Transverse colon (tissue), 4 donors: ENCODE results near the gene RTN4. TPM values are rescaled to one million over a fixed set of nuclear protein-coding genes. Genes with fewer than 3 reads are reported as not detected.

Source experiments
- DNase-seq: peaks from one replicate; pipeline ENCODE4 v3.0.0-alpha.2; 2019
- H3K27ac ChIP-seq, 4 donors: fragments of 200-600 bp; sonication (generic); 2 replicates each; pipeline ENCODE4 v1.5.1; 2016 to 2018; ENCODE audit warnings: inconsistent platforms in 4 of 4
- H3K27me3 ChIP-seq: fragments of 200-600 bp; sonication (generic); 2 replicates; pipeline ENCODE4 v1.5.1; 2017; ENCODE audit warnings: inconsistent platforms
- H3K36me3 ChIP-seq, 4 donors: fragments of 200-600 bp; sonication (generic); 2 replicates each; pipeline ENCODE4 v1.5.1; 2017 to 2019; ENCODE audit warnings: inconsistent platforms in 4 of 4
- H3K4me1 ChIP-seq, 4 donors: fragments of 200-600 bp; sonication (generic); 2 replicates each; pipeline ENCODE4 v1.5.1; 2017 to 2020; ENCODE audit warnings: inconsistent platforms in 4 of 4
- H3K4me3 ChIP-seq, 4 donors: fragments of 200-600 bp; sonication (generic); 1 replicate in 1 of 4; 2 replicates in 3 of 4; pipeline versions ENCODE4 v1.5.1 to v1.6.1; 2017 to 2019; ENCODE audit warnings: inconsistent platforms in 4 of 4
- H3K9me3 ChIP-seq, 2 donors: fragments of 200-600 bp; sonication (generic); 2 replicates each; pipeline ENCODE4 v1.5.1; 2017 to 2019; ENCODE audit warnings: inconsistent platforms in 2 of 2
- CTCF ChIP-seq, 5 experiments: fragments of 200-600 bp in 3 of 5; fragments of 450-650 bp in 2 of 5; sonication (generic) in 3 of 5; IDR thresholded peaks; 1 replicate in 2 of 5; 2 replicates in 3 of 5; pipeline ENCODE4 v1.5.1; 2016 to 2017; ENCODE audit warnings: antibody characterized with exemption in 5 of 5, inconsistent platforms in 3 of 5, mild to moderate bottlenecking in 2 of 5, moderate library complexity in 1 of 5
- EP300 ChIP-seq: sonication (generic); formaldehyde crosslinking; IDR thresholded peaks from one replicate; pipeline ENCODE4 v1.6.1; 2017; ENCODE audit warnings: antibody characterized with exemption, low read depth
- POLR2A ChIP-seq: fragments of 450-650 bp; IDR thresholded peaks from one replicate; pipeline ENCODE4 v1.6.1; 2016; ENCODE audit warnings: antibody characterized with exemption, mild to moderate bottlenecking, moderate library complexity
- POLR2AphosphoS5 ChIP-seq, 3 donors: sonication (generic); formaldehyde crosslinking; IDR thresholded peaks; one replicate each; pipeline ENCODE4 v1.6.1; 2016; ENCODE audit warnings: antibody characterized with exemption in 3 of 3
- WGBS, 2 donors: methylation state at CpG; one replicate each; pipeline ENCODE4 v1.1.5; 2018; ENCODE audit warnings: low coverage in 1 of 2; 5-methylcytosine and 5-hydroxymethylcytosine counted together
- in situ Hi-C, 4 donors: fragments of 200-750 bp; cut with MboI; loops; one replicate each; pipeline versions ENCODE4 v1.15.0 to v1.15.1; 2017; ENCODE audit warnings: low sequenced_read_pairs in 3 of 4, low pct_ligation_motif_present in 1 of 4, low pct_unique_long_range_greater_than_20kb in 1 of 4
- intact Hi-C: fragments of 100-400 bp; cut with DNase I; formaldehyde crosslinking; loops from one replicate; pipeline ENCODE4 v1.15.1; 2023; ENCODE audit warnings: low total_unique reads
- total RNA-seq, 4 donors: library from RNA; depleted of rRNA; stranded (reverse); fragments of >200 nt; gene quantifications; one replicate each; pipeline ENCODE4 v1.1.0, GENCODE V29; 2016

The RTN4 gene
- total RNA-seq, 4 donors from 2014 or later: 82.2 to 212 (median 183) TPM

DNA sequence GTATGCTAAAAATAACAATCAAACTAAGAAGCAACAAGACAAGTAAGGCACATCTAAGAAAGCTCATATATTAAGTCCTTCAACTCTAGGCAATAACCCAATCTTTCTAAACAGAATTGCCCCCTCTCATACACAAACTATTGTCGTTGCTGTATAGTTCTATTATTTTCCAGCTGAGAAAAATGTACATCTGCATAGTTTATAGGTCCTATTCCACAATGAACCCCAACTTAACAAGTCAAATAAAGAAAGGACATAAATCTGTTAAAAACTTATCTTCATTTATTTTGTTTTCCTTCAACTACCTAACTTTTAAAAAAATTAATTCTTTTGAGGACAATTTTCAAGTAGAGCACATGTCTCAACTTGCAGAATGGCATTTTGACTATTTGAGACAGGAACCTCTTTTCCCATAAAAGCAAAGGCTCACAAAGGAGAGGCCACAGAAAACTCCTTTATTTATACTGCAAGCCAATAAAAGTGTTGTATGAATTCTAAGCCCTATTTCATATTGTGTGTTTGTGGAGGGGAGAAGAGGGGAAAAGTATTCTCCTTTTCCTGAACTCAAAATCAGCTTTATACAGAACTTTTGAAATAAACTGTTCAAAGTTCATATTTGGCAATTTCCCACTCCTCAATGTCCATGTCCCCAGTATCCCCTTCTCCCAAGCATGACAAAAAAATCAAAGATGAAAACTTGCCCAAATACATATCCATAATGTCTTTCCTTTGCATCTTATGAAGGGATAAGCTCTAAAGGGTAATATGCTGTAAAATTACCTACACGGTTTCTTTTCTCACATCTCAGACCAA is 37.4 kb downstream of the RTN4 start:
- Histone ChIP-seq H3K36me3 (no peaks in the 10 kb centered on the region), H3K27me3 (no peaks in the 10 kb centered on the region), H3K9me3 (no peaks in the 10 kb centered on the region), H3K27ac (peak overlapping the region; percentile 71 to 82 (median 78)), H3K4me3 (peak overlapping the region in 1 of 4 donors; percentile 22), H3K4me1 (peaks cover 32 to 83% (median 70%) of the 10 kb centered on the region in 4 donors)
- no peak for DNase-seq
- 28 to 31% methylated on average over 2 of the region's 2 CpGs for WGBS, 2 donors
- intact Hi-C loops (loop anchor here (10.0 kb wide), 1 partner anchor 152 kb away; no protein-coding TSS in a partner anchor), in situ Hi-C loops (loop anchor here in 2 of 4 donors (10.0 kb wide), 1 partner anchor 152 kb away; no protein-coding TSS in a partner anchor)
- TF ChIP-seq EP300: no peak
- no peak for TF ChIP-seq POLR2A
- TF ChIP-seq POLR2AphosphoS5 (IDR thresholded peaks at IDR 0.05): no peak

GRCh38 chr2:55011831-55012671 is 38.2 kb downstream of the RTN4 start:
- Histone ChIP-seq H3K9me3 (no peaks in the 10 kb centered on the region), H3K4me1 (peaks cover 32 to 90% (median 78%) of the 10 kb centered on the region in 4 donors), H3K4me3 (peak overlapping the region in 1 of 4 donors; percentile 22), H3K27ac (peak overlapping the region; percentile 71 to 82 (median 78)), H3K36me3 (no peaks in the 10 kb centered on the region), H3K27me3 (no peaks in the 10 kb centered on the region)
- TF ChIP-seq EP300 (no peak), POLR2A (no peak), POLR2AphosphoS5 (IDR thresholded peaks at IDR 0.05) (no peak), CTCF (IDR thresholded peaks at IDR 0.05) (no peak)
- DNase-seq: no peak
- intact Hi-C loops (loop anchor here (10.0 kb wide), 1 partner anchor 153 kb away; no protein-coding TSS in a partner anchor), in situ Hi-C loops (loop anchor here in 2 of 4 donors (10.0 kb wide), 1 partner anchor 153 kb away; no protein-coding TSS in a partner anchor)
- 26 to 29% methylated on average over 6 of the region's 6 CpGs for WGBS, 2 donors

GRCh38 chr2:55010915-55011314 is 39.3 kb downstream of the RTN4 start:
- Histone ChIP-seq H3K4me1 (peaks cover 32 to 98% (median 89%) of the 10 kb centered on the region in 4 donors), H3K36me3 (no peaks in the 10 kb centered on the region), H3K27me3 (no peaks in the 10 kb centered on the region), H3K4me3 (no peak overlapping the region), H3K27ac (peak overlapping the region; percentile 71 to 82 (median 78)), H3K9me3 (no peaks in the 10 kb centered on the region)
- no peak for DNase-seq
- in situ Hi-C loops: loop anchor here in 2 of 4 donors (10.0 kb wide), 1 partner anchor 154 kb away; no protein-coding TSS in a partner anchor
- no peak for TF ChIP-seq CTCF (IDR thresholded peaks at IDR 0.05)
- TF ChIP-seq EP300: no peak
- no peak for TF ChIP-seq POLR2AphosphoS5 (IDR thresholded peaks at IDR 0.05)
- no peak for TF ChIP-seq POLR2A
- 56 to 90% methylated on average over 1 to 2 of the region's 2 CpGs for WGBS, 2 donors
- intact Hi-C loops: loop anchor here (10.0 kb wide), 1 partner anchor 154 kb away; no protein-coding TSS in a partner anchor

- Histone ChIP-seq H3K9me3 (no peaks in the 10 kb centered on the region), H3K27ac (peak overlapping the region; percentile 71 to 82 (median 78)), H3K4me3 (peak overlapping the region; percentile 15 to 49 (median 34)), H3K36me3 (no peaks in the 10 kb centered on the region), H3K4me1 (peaks cover 34 to 97% (median 89%) of the 10 kb centered on the region in 4 donors), H3K27me3 (no peaks in the 10 kb centered on the region)
- DNase-seq: peak; percentile 75
- in situ Hi-C loops: loop anchor here in 2 of 4 donors (10.0 kb wide), 1 partner anchor 155 kb away; no protein-coding TSS in a partner anchor
- intact Hi-C loops: loop anchor here (10.0 kb wide), 1 partner anchor 155 kb away; no protein-coding TSS in a partner anchor
- WGBS, 2 donors: 3 to 6% methylated on average over 4 to 5 of the region's 5 CpGs
- no peak for TF ChIP-seq CTCF (IDR thresholded peaks at IDR 0.05)
- no peak for TF ChIP-seq EP300
- TF ChIP-seq POLR2AphosphoS5 (IDR thresholded peaks at IDR 0.05): peak; percentile 86 to 93 (median 89)
- TF ChIP-seq POLR2A: peak; percentile 85
Observed at GRCh38 chr2:55010149-55010591, 40.1 kb downstream of the RTN4 start.
